Neural cell (in vitro differentiated cells): ENCODE results near the gene LETM1.

ENCODE experiments used
- CTCF ChIP-seq: fragments of 450-650 bp; IDR thresholded peaks from 2 replicates; pipeline ENCODE4 v1.5.1; 2014; ENCODE audit warnings: antibody characterized with exemption, mild to moderate bottlenecking, moderate library complexity; ENCODE audit not compliant: poor library complexity, severe bottlenecking
- POLR2AphosphoS5 ChIP-seq: IDR thresholded peaks from 2 replicates; pipeline ENCODE4 v1.6.1; 2012
- RAD21 ChIP-seq: fragments of 450-650 bp; conservative IDR thresholded peaks from 2 replicates; pipeline ENCODE4 v1.6.1; 2014; ENCODE audit warnings: antibody characterized with exemption, mild to moderate bottlenecking, moderate library complexity
- TAF1 ChIP-seq: IDR thresholded peaks from 2 replicates; pipeline ENCODE4 v1.6.1; 2012; ENCODE audit warnings: low read depth

- TF ChIP-seq CTCF (no peak), POLR2AphosphoS5 (no peak), TAF1 (no peak), RAD21 (no peak)
Observed at GRCh38 chr4:1812720-1813119, 43.2 kb downstream of the LETM1 start.
